IPS-15b (cell line): ENCODE results near the gene AGAP1.

Experiments
- H3K27me3 ChIP-seq: one replicate; pipeline ENCODE4 v1.6.1; 2013; ENCODE audit warnings: low read length; ENCODE audit not compliant: control insufficient read depth, insufficient read depth
- H3K36me3 ChIP-seq: one replicate; pipeline ENCODE4 v1.6.1; 2013; ENCODE audit warnings: low read length; ENCODE audit not compliant: control insufficient read depth, insufficient read depth
- H3K4me1 ChIP-seq: one replicate; pipeline ENCODE4 v1.6.1; 2013; ENCODE audit warnings: mild to moderate bottlenecking, low read length; ENCODE audit not compliant: control insufficient read depth, insufficient read depth
- H3K4me3 ChIP-seq: one replicate; pipeline ENCODE4 v1.5.1; 2013; ENCODE audit warnings: low read depth, low read length
- H3K9ac ChIP-seq: one replicate; pipeline ENCODE4 v1.6.1; 2013; ENCODE audit warnings: low read depth, mild to moderate bottlenecking, low read length
- H3K9me3 ChIP-seq: one replicate; pipeline ENCODE4 v1.6.1; 2013; ENCODE audit warnings: mild to moderate bottlenecking, low read length; ENCODE audit not compliant: control insufficient read depth, insufficient read depth

Gene AGAP1

DNA sequence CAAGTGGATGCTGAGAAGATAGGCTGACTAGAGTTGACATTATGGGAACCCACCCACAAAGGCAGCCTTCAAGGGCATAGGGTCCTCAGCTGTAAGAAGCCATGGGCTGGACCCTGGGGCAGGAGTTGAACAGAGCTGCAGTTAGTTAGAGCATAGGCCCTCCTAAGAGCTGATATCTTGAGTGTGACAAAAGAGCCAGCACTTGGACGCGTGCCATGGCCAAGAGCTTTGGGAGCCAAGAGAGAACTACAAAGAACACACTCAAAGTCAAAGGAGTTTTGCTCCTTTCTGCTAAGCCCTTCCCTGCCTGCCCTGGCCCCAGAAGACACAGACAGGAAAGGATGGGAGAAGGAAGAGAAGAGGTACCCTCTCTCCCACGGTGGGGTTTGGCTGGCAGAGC is 29.9 kb upstream of the AGAP1 start:
- no peaks in the 10 kb centered on the region for H3K27me3 ChIP-seq
- no peak overlapping the region for H3K9ac ChIP-seq
- H3K4me3 ChIP-seq, result no peak overlapping the region
- H3K4me1 ChIP-seq, result no peaks in the 10 kb centered on the region
- H3K36me3 ChIP-seq, result no peaks in the 10 kb centered on the region
- no peaks in the 10 kb centered on the region for H3K9me3 ChIP-seq

DNA sequence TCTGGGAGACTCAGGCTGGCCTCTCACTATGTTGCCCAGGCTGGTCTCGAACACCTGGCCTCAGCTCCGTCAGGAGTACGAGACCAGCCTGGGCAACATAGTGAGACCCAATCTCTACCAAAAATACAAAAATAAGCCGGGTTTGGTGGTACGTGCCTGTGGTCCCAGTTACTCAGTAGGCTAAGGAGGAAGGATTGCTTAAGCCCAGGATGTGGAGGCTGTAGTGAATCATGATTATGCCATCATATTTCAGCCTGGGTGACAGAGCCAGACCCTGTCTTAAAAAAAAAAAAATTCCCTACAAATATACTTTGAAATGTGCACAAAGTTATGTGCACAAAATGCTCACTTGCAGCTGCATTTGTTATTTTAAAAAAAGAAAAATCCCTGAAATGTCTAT is 26.3 kb upstream of the AGAP1 start:
- Histone ChIP-seq H3K9ac (no peak overlapping the region), H3K9me3 (no peaks in the 10 kb centered on the region), H3K4me3 (no peak overlapping the region), H3K36me3 (no peaks in the 10 kb centered on the region), H3K4me1 (no peaks in the 10 kb centered on the region), H3K27me3 (no peaks in the 10 kb centered on the region)

- no peak overlapping the region for H3K4me3 ChIP-seq
- no peaks in the 10 kb centered on the region for H3K4me1 ChIP-seq
- H3K27me3 ChIP-seq, result no peaks in the 10 kb centered on the region
- H3K36me3 ChIP-seq, result no peaks in the 10 kb centered on the region
- no peaks in the 10 kb centered on the region for H3K9me3 ChIP-seq
- no peak overlapping the region for H3K9ac ChIP-seq
Measured at GRCh38 chr2:235468978-235469655, 24.7 kb upstream of the AGAP1 start.

- no peaks in the 10 kb centered on the region for H3K9me3 ChIP-seq
- no peaks in the 10 kb centered on the region for H3K4me1 ChIP-seq
- H3K36me3 ChIP-seq, result no peaks in the 10 kb centered on the region
- no peak overlapping the region for H3K4me3 ChIP-seq
- no peaks in the 10 kb centered on the region for H3K27me3 ChIP-seq
- H3K9ac ChIP-seq, result no peak overlapping the region
Measured at GRCh38 chr2:235471186-235471747, 22.6 kb upstream of the AGAP1 start.

GRCh38 chr2:235472443-235472842 is 21.4 kb upstream of the AGAP1 start:
- no peaks in the 10 kb centered on the region for H3K36me3 ChIP-seq
- no peaks in the 10 kb centered on the region for H3K27me3 ChIP-seq
- no peak overlapping the region for H3K9ac ChIP-seq
- H3K9me3 ChIP-seq, result no peaks in the 10 kb centered on the region
- H3K4me3 ChIP-seq, result no peak overlapping the region
- H3K4me1 ChIP-seq, result no peaks in the 10 kb centered on the region

- H3K9ac ChIP-seq, result no peak overlapping the region
- no peak overlapping the region for H3K4me3 ChIP-seq
- no peaks in the 10 kb centered on the region for H3K36me3 ChIP-seq
- H3K27me3 ChIP-seq, result no peaks in the 10 kb centered on the region
- no peaks in the 10 kb centered on the region for H3K9me3 ChIP-seq
- H3K4me1 ChIP-seq, result no peaks in the 10 kb centered on the region
Measured at GRCh38 chr2:235478609-235479008, 15.2 kb upstream of the AGAP1 start.

GRCh38 chr2:235479604-235480003 is 14.2 kb upstream of the AGAP1 start:
- H3K4me1 ChIP-seq, result no peaks in the 10 kb centered on the region
- H3K27me3 ChIP-seq, result no peaks in the 10 kb centered on the region
- no peaks in the 10 kb centered on the region for H3K9me3 ChIP-seq
- H3K4me3 ChIP-seq, result no peak overlapping the region
- no peaks in the 10 kb centered on the region for H3K36me3 ChIP-seq
- H3K9ac ChIP-seq, result no peak overlapping the region

GRCh38 chr2:235480614-235481013 is 13.2 kb upstream of the AGAP1 start:
- Histone ChIP-seq H3K9me3 (no peaks in the 10 kb centered on the region), H3K4me1 (no peaks in the 10 kb centered on the region), H3K4me3 (no peak overlapping the region), H3K9ac (no peak overlapping the region), H3K27me3 (no peaks in the 10 kb centered on the region), H3K36me3 (no peaks in the 10 kb centered on the region)

DNA sequence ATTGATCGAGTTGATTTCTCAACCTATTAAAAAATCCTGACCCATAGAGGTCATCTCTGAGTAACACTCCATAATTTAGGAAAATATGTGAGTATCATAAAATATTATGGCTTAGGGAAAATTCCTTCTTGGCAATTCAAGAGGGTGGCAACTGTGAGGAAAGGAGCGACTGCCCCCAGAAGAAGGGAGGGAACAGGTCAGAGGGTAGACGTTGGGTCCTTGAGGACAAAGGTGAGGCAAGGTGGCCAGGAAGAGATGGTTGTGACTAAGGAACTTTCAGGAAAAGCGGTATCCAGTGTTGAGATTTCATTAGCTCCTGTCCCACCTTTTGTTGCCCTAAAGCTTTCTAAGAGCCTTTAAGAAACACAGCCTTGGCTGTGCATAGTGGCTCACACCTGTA is 10.5 kb upstream of the AGAP1 start:
- H3K9ac ChIP-seq, result no peak overlapping the region

GRCh38 chr2:235485362-235485761 is 8.5 kb upstream of the AGAP1 start:
- H3K4me3 ChIP-seq, result no peak overlapping the region
- no peaks in the 10 kb centered on the region for H3K36me3 ChIP-seq
- H3K9me3 ChIP-seq, result no peaks in the 10 kb centered on the region
- H3K9ac ChIP-seq, result no peak overlapping the region
- no peaks in the 10 kb centered on the region for H3K27me3 ChIP-seq
- no peaks in the 10 kb centered on the region for H3K4me1 ChIP-seq

More for the DNA sequence above, 10.5 kb upstream of the AGAP1 start:
- Histone ChIP-seq H3K4me1 (no peaks in the 10 kb centered on the region), H3K9me3 (no peaks in the 10 kb centered on the region), H3K36me3 (no peaks in the 10 kb centered on the region), H3K27me3 (no peaks in the 10 kb centered on the region), H3K4me3 (no peak overlapping the region)

- no peaks in the 10 kb centered on the region for H3K36me3 ChIP-seq
- H3K9ac ChIP-seq, result no peak overlapping the region
- no peaks in the 10 kb centered on the region for H3K4me1 ChIP-seq
- H3K9me3 ChIP-seq, result no peaks in the 10 kb centered on the region
- peaks cover 3% of the 10 kb centered on the region for H3K27me3 ChIP-seq
- no peak overlapping the region for H3K4me3 ChIP-seq
Measured at GRCh38 chr2:235486729-235487128, 7.1 kb upstream of the AGAP1 start.

DNA sequence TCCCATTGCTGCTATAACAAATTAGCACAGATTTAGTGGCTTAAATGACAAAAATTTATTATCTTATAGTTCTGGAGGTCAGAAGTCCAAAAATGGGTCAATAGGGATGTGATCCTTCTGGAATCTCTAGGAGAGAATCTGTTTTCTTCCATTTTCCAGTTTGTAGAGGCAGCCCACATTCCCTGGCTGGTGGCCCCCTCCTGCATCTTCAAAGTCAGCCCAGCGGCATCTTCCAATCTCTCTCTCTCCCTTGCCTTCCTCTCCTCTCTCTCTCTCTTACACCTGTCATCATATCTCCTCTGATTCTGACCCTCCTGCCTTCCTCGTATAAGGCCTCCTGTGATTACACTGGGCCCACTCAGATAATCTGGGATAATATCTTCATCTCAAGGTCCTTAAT is 3.9 kb upstream of the AGAP1 start:
- Histone ChIP-seq H3K9ac (no peak overlapping the region), H3K27me3 (peaks cover 11% of the 10 kb centered on the region), H3K4me3 (no peak overlapping the region), H3K9me3 (no peaks in the 10 kb centered on the region), H3K4me1 (no peaks in the 10 kb centered on the region), H3K36me3 (no peaks in the 10 kb centered on the region)
